ENCODE measurements around the gene RGPD6.
"Not testable (repeated sequence)": the region's sequence is repeated elsewhere in the genome, so short reads cannot be mapped to it uniquely, and the experiment has no call there.

RGPD6 gene

GRCh38 chr2:110477370-110477769, 99.7 kb downstream of the RGPD6 start:
- H3K9ac ChIP-seq (ENCODE audit: low read depth, low read length); H3K27me3 ChIP-seq (ENCODE audit: insufficient read depth, low read length); H3K27ac ChIP-seq (ENCODE audit: low read depth, low read length); H3K36me3 ChIP-seq (ENCODE audit: insufficient read depth, low read length); H3K4me3 ChIP-seq (ENCODE audit: low read length); H3K4me1 ChIP-seq (ENCODE audit: insufficient read depth, low read length); H3K9me3 ChIP-seq (ENCODE audit: insufficient read depth, low read depth, low read length): not testable (repeated sequence)
- no CpG with 5 or more reads among the region's 7 CpGs for WGBS

DNA sequence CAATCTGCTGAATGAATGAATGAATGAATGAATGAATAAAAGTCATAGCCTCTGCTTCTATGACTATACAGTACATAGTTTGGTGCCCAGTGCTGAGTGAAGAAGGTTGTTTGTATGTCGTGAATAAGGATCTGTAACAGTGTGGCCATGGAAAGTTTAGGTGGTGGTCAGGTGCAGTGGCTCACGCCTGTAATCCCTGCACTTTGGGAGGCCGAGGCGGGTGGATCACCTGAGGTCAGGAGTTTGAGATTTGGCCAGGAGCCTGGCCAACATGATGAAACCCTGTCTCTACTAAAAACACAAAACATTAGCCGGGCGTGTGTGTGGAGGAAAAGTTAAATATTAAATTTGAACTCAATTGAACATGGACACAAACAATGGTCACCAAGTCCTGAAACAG, 100.1 kb downstream of the RGPD6 start:
- H3K4me3 ChIP-seq (ENCODE audit: low read length); H3K27me3 ChIP-seq (ENCODE audit: insufficient read depth, low read length); H3K4me1 ChIP-seq (ENCODE audit: insufficient read depth, low read length); H3K27ac ChIP-seq (ENCODE audit: low read depth, low read length); H3K9ac ChIP-seq (ENCODE audit: low read depth, low read length); H3K36me3 ChIP-seq (ENCODE audit: insufficient read depth, low read length); H3K9me3 ChIP-seq (ENCODE audit: insufficient read depth, low read depth, low read length): not testable (repeated sequence)
- WGBS: no CpG with 5 or more reads among the region's 6 CpGs

DNA sequence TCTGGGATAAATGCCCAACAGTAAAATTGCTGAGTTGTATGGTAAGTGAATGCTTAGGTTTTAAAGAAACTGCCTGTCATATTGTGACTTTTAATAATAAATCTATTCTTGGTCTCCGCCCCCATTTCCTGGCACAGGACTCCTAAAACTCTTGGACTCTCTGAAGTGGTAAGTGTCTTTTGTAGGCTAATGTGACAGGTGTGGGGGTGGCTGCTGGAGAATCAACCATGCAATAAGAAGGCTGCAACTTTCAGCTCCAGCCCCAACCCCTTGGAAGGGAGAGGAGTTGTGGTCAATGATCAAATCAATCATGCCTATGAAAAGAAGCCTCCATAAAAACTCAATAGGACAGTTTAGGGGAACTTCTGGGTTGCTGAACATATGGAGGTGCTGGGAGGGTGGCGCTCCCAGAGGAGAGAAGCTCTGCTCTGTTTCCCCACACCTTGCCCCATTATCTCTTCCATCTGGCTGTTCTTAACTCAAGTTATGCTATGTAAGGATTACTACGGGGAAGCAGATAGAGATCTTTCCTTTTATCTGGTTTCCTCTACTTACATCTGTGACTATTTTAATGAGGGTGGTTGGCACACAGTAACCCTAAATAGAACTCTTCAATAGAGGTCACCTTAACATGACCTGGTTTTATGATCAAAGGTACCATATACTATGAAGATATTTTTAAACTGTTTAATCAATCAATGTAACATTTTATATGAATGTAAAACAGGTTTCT, 101.2 kb downstream of the RGPD6 start:
- H3K27me3 ChIP-seq (ENCODE audit: insufficient read depth, low read length); H3K4me3 ChIP-seq (ENCODE audit: low read length); H3K36me3 ChIP-seq (ENCODE audit: insufficient read depth, low read length); H3K4me1 ChIP-seq (ENCODE audit: insufficient read depth, low read length); H3K27ac ChIP-seq (ENCODE audit: low read depth, low read length); H3K9ac ChIP-seq (ENCODE audit: low read depth, low read length); H3K9me3 ChIP-seq (ENCODE audit: insufficient read depth, low read depth, low read length): not testable (repeated sequence)
- no CpG with 5 or more reads among the region's 3 CpGs for WGBS

- H3K36me3 ChIP-seq (ENCODE audit: insufficient read depth, low read length); H3K9me3 ChIP-seq (ENCODE audit: insufficient read depth, low read depth, low read length); H3K4me1 ChIP-seq (ENCODE audit: insufficient read depth, low read length); H3K4me3 ChIP-seq (ENCODE audit: low read length); H3K27me3 ChIP-seq (ENCODE audit: insufficient read depth, low read length); H3K9ac ChIP-seq (ENCODE audit: low read depth, low read length); H3K27ac ChIP-seq (ENCODE audit: low read depth, low read length): not testable (repeated sequence)
- WGBS: no CpG with 5 or more reads among the region's 4 CpGs
Observed at GRCh38 chr2:110474898-110475297, 102.1 kb downstream of the RGPD6 start.

GRCh38 chr2:110473059-110473358, 104.0 kb downstream of the RGPD6 start:
- H3K9me3 ChIP-seq (ENCODE audit: insufficient read depth, low read depth, low read length); H3K4me1 ChIP-seq (ENCODE audit: insufficient read depth, low read length); H3K27ac ChIP-seq (ENCODE audit: low read depth, low read length); H3K36me3 ChIP-seq (ENCODE audit: insufficient read depth, low read length); H3K27me3 ChIP-seq (ENCODE audit: insufficient read depth, low read length); H3K9ac ChIP-seq (ENCODE audit: low read depth, low read length); H3K4me3 ChIP-seq (ENCODE audit: low read length): not testable (repeated sequence)
- no CpG with 5 or more reads among the region's 3 CpGs for WGBS

- not testable (repeated sequence) for H3K27me3 ChIP-seq (ENCODE audit: insufficient read depth, low read length); H3K36me3 ChIP-seq (ENCODE audit: insufficient read depth, low read length); H3K9me3 ChIP-seq (ENCODE audit: insufficient read depth, low read depth, low read length); H3K4me3 ChIP-seq (ENCODE audit: low read length); H3K4me1 ChIP-seq (ENCODE audit: insufficient read depth, low read length); H3K27ac ChIP-seq (ENCODE audit: low read depth, low read length); H3K9ac ChIP-seq (ENCODE audit: low read depth, low read length)
- no CpG with 5 or more reads among the region's 29 CpGs for WGBS
Observed at GRCh38 chr2:110472171-110473058, 104.6 kb downstream of the RGPD6 start, which contains the start of gene LIMS4. Gene LIMS4, minus strand, starts transcription at chr2:110472816. Its CDS starts 38 bp downstream, at chr2:110472778.

- not testable (repeated sequence) for H3K27me3 ChIP-seq (ENCODE audit: insufficient read depth, low read length); H3K9ac ChIP-seq (ENCODE audit: low read depth, low read length); H3K36me3 ChIP-seq (ENCODE audit: insufficient read depth, low read length); H3K4me1 ChIP-seq (ENCODE audit: insufficient read depth, low read length); H3K4me3 ChIP-seq (ENCODE audit: low read length); H3K9me3 ChIP-seq (ENCODE audit: insufficient read depth, low read depth, low read length); H3K27ac ChIP-seq (ENCODE audit: low read depth, low read length)
- no CpG with 5 or more reads among the region's 7 CpGs for WGBS
Observed at GRCh38 chr2:110468921-110469320, 108.1 kb downstream of the RGPD6 start.

GRCh38 chr2:110465312-110465711, 111.7 kb downstream of the RGPD6 start:
- H3K9ac ChIP-seq (ENCODE audit: low read depth, low read length); H3K9me3 ChIP-seq (ENCODE audit: insufficient read depth, low read depth, low read length); H3K4me3 ChIP-seq (ENCODE audit: low read length); H3K27me3 ChIP-seq (ENCODE audit: insufficient read depth, low read length); H3K4me1 ChIP-seq (ENCODE audit: insufficient read depth, low read length); H3K27ac ChIP-seq (ENCODE audit: low read depth, low read length); H3K36me3 ChIP-seq (ENCODE audit: insufficient read depth, low read length): not testable (repeated sequence)
- no CpG with 5 or more reads among the region's 8 CpGs for WGBS
